GM19452 (cell line): ENCODE measurements around the gene TBX6.
"Not testable (repeated sequence)": the region's sequence is repeated elsewhere in the genome, so short reads cannot be mapped to it uniquely, and the experiment has no call there.

ENCODE experiments used
- ATAC-seq: cut with Tn5 transposase; IDR thresholded peaks from one replicate; pipeline ENCODE4 v1.9.1; 2021; ENCODE audit not compliant: unreplicated experiment

TBX6 gene

GRCh38 chr16:30066761-30067583 lies 24.8 kb downstream of the TBX6 start:
- ATAC-seq = no peak

GRCh38 chr16:30065943-30066760 lies 25.6 kb downstream of the TBX6 start:
- ATAC-seq = no peak

- peak; percentile 76 for ATAC-seq
Observed at GRCh38 chr16:30065102-30065942, 26.4 kb downstream of the TBX6 start, which contains the start of gene ALDOA. Gene ALDOA (plus strand): TSS chr16:30065760. CDS start chr16:30066898, 1,138 bp downstream.

GRCh38 chr16:30064729-30065101 lies 27.0 kb downstream of the TBX6 start:
- ATAC-seq = no peak

GRCh38 chr16:30063893-30064728 lies 27.6 kb downstream of the TBX6 start:
- ATAC-seq = no peak

- no peak for ATAC-seq
Observed at GRCh38 chr16:30063278-30063892, 28.3 kb downstream of the TBX6 start.

- no peak for ATAC-seq
Observed at GRCh38 chr16:30060836-30061554, 30.7 kb downstream of the TBX6 start.

- ATAC-seq = no peak
Observed at GRCh38 chr16:30060346-30060745, 31.4 kb downstream of the TBX6 start.

- no peak for ATAC-seq
Observed at GRCh38 chr16:30054959-30055553, 36.7 kb downstream of the TBX6 start.

GRCh38 chr16:30054451-30054850 lies 37.3 kb downstream of the TBX6 start:
- ATAC-seq = no peak

- ATAC-seq = no peak
Observed at GRCh38 chr16:30053376-30054015, 38.2 kb downstream of the TBX6 start.

- ATAC-seq = peak; percentile 73
Observed at GRCh38 chr16:30052671-30053372, 38.9 kb downstream of the TBX6 start.

- no peak for ATAC-seq
Observed at GRCh38 chr16:30051518-30051917, 40.2 kb downstream of the TBX6 start.

GRCh38 chr16:30049871-30050270 lies 41.9 kb downstream of the TBX6 start:
- ATAC-seq = no peak

- no peak for ATAC-seq
Observed at GRCh38 chr16:30046588-30046987, 45.1 kb downstream of the TBX6 start.

GRCh38 chr16:30046178-30046577 lies 45.5 kb downstream of the TBX6 start:
- no peak for ATAC-seq

GRCh38 chr16:30041841-30042240 lies 49.9 kb downstream of the TBX6 start:
- no peak for ATAC-seq

GRCh38 chr16:30040690-30041089 lies 51.0 kb downstream of the TBX6 start:
- ATAC-seq = not testable (repeated sequence)
